Heart left ventricle (tissue), 16 donors: Measurements from ENCODE around the gene PLCXD3. TPM values are rescaled to one million over a fixed set of nuclear protein-coding genes. Genes with fewer than 3 reads are reported as not detected.
"Not testable (repeated sequence)": the region's sequence is repeated elsewhere in the genome, so short reads cannot be mapped to it uniquely, and the experiment has no call there.

Experiments
- ATAC-seq, 4 donors: fragments of 200-7000 bp; cut with Tn5 transposase; one replicate each; pipeline ENCODE4 v1.9.1; 2020 to 2022; ENCODE audit warnings: moderate library complexity in 4 of 4, mild to moderate bottlenecking in 3 of 4, moderate number of reproducible peaks in 1 of 4
- DNase-seq, 5 donors: peaks; one replicate each; pipeline ENCODE4 v3.0.0-alpha.2; 2020
- H3K27ac ChIP-seq, 12 donors: fragments of 200-600 bp; sonication (generic) in 4 of 12; one replicate each; pipeline versions ENCODE4 v1.5.0 to v1.8.0; 2016 to 2022; ENCODE audit warnings: mild to moderate bottlenecking in 2 of 12
- H3K27me3 ChIP-seq, 9 donors: fragments of 200-600 bp; sonication (generic) in 2 of 9; one replicate each; pipeline versions ENCODE4 v1.5.1 to v1.8.0; 2016 to 2022; ENCODE audit warnings: mild to moderate bottlenecking in 3 of 9
- H3K36me3 ChIP-seq, 9 donors: fragments of 200-600 bp; sonication (generic) in 2 of 9; one replicate each; pipeline versions ENCODE4 v1.5.0 to v1.8.0; 2018 to 2022; ENCODE audit warnings: mild to moderate bottlenecking in 2 of 9
- H3K4me1 ChIP-seq, 12 donors: fragments of 200-600 bp; sonication (generic) in 4 of 12; one replicate each; pipeline versions ENCODE4 v1.5.0 to v1.8.0; 2016 to 2022; ENCODE audit warnings: mild to moderate bottlenecking in 3 of 12
- H3K4me3 ChIP-seq, 12 donors: fragments of 200-600 bp; sonication (generic) in 4 of 12; one replicate each; pipeline versions ENCODE4 v1.5.0 to v1.8.0; 2017 to 2022; ENCODE audit warnings: mild to moderate bottlenecking in 9 of 12, moderate library complexity in 4 of 12
- H3K9me3 ChIP-seq, 12 donors: fragments of 200-600 bp; sonication (generic) in 4 of 12; one replicate each; pipeline versions ENCODE4 v1.5.0 to v1.8.0; 2016 to 2022; ENCODE audit warnings: mild to moderate bottlenecking in 1 of 12
- CTCF ChIP-seq, 12 donors: fragments of 200-600 bp; sonication (generic) in 4 of 12; IDR thresholded peaks; one replicate each; pipeline versions ENCODE4 v1.5.0 to v1.8.0; 2018 to 2022; ENCODE audit warnings: antibody characterized with exemption in 12 of 12, mild to moderate bottlenecking in 5 of 12
- POLR2A ChIP-seq, 2 donors: fragments of 450-650 bp; IDR thresholded peaks; one replicate each; pipeline ENCODE4 v1.6.1; 2017; ENCODE audit warnings: antibody characterized with exemption in 2 of 2, mild to moderate bottlenecking in 2 of 2, moderate library complexity in 2 of 2
- WGBS, 4 donors: extraction: QIAGEN DNeasy Blood & Tissue Kit in 2 of 4; methylation state at CpG; one replicate each; pipeline versions ENCODE4 v1.1.5 to v1.1.7; 2013 to 2018; 5-methylcytosine and 5-hydroxymethylcytosine counted together
- intact Hi-C, 10 donors: fragments of 100-400 bp; cut with DNase I; formaldehyde crosslinking; loops; one replicate each; pipeline versions ENCODE4 v1.11.1 to v1.14.2; 2022
- polyA plus RNA-seq, 2 donors: library from polyadenylated mRNA; stranded (reverse); fragments of 200-250 nt; gene quantifications; one replicate each; pipeline ENCODE4 v1.2.3, GENCODE V29; 2013
- total RNA-seq, 9 donors: library from RNA; depleted of rRNA in 2 of 9; stranded (reverse); fragments of >200 nt in 2 of 9; fragmentation: NEBNext Ultra II Directional in 3 of 9; extraction: Animal tissue kit (Norgen Biotek cat#: 25700) in 3 of 9; gene quantifications; one replicate each; pipeline versions ENCODE4 v1.1.0 to v1.2.4, GENCODE V29; 2016 to 2023
- donor health status: ischemic (EF 13 %, LVEDD 7.1; RV severe dilation, severe dysfunction).
- donor health status: healthy with polysubstance abuse.
- donor health status: DM: no; HTN: yes; CAD: no.
- donor health status: DM: no; HTN: no; CAD: no.
- donor health status: ischemic (EF 25% LVEDD 6.9; RV normal size, moderate dysfunction).
- donor health status: ischemic (EF 25% LVEDD 5.7; RV mildly dilated, moderate dysfunction).
- donor health status: healthy.
- donor health status: DM: yes; HTN: yes; CAD: no.
- donor health status: ischemic (EF 35%, LVEDD 5.7; RV mildly dilated, moderate dysfunction).
- donor health status: nonischemic (EF 11% LVEDD 7.7; RV severe dilation, severe dysfunction).
- donor health status: DM: yes; HTN: yes; CAD: no.
- donor health status: PGD.
- donor health status: ischemic (EF 29% LVEDD 5.4; RV normal size, mild dysfunction).
- donor health status: nonischemic (EF 23%, LVEDD 6.1; RV moderate dilation, normal function).

PLCXD3 gene
- total and polyA plus RNA-seq, 11 donors = 30.1 to 107 (median 62.5) TPM

GRCh38 chr5:41503310-41503709 lies 7.1 kb downstream of the PLCXD3 start:
- Histone ChIP-seq H3K27me3 (no peaks in the 10 kb centered on the region), H3K36me3 (no peaks in the 10 kb centered on the region), H3K4me3 (no peak overlapping the region), H3K27ac (no peak overlapping the region), H3K4me1 (peaks cover 0 to 27% (median 6%) of the 10 kb centered on the region in 12 donors), H3K9me3 (no peaks in the 10 kb centered on the region)
- ATAC-seq (no peak), DNase-seq (no peak)
- intact Hi-C loops = loop anchor here in 1 of 10 donors (10.0 kb wide), 1 partner anchor 49 kb away; no protein-coding TSS in a partner anchor
- 57 to 74% (median 63%) methylated on average over 2 of the region's 2 CpGs for WGBS, 4 donors
- TF ChIP-seq POLR2A (IDR thresholded peaks at IDR 0.05) (no peak), CTCF (IDR thresholded peaks at IDR 0.05) (no peak)

- H3K36me3 ChIP-seq, DNase-seq, H3K27ac ChIP-seq, H3K27me3 ChIP-seq, ATAC-seq, intact Hi-C loops, H3K4me3 ChIP-seq, H3K9me3 ChIP-seq: not testable (repeated sequence)
- 88 to 93% (median 89%) methylated on average over 18 to 24 of the region's 24 CpGs for WGBS, 4 donors
- peaks cover 0 to 18% (median 0%) of the 10 kb centered on the region in 12 donors for H3K4me1 ChIP-seq
Observed at GRCh38 chr5:41493490-41494126, 16.8 kb downstream of the PLCXD3 start.

- Histone ChIP-seq H3K4me3 (no peak overlapping the region), H3K9me3 (no peaks in the 10 kb centered on the region), H3K27me3 (no peaks in the 10 kb centered on the region), H3K4me1 (peaks cover 0 to 16% (median 0%) of the 10 kb centered on the region in 12 donors), H3K27ac (peak overlapping the region in 1 of 12 donors; percentile 24), H3K36me3 (no peaks in the 10 kb centered on the region)
- ATAC-seq = peak in 2 of 4 donors; percentile 39 to 55
- WGBS, 4 donors = 34 to 45% (median 40%) methylated on average over 3 of the region's 3 CpGs
- no peak for DNase-seq
- intact Hi-C loops = no loop called here
- TF ChIP-seq POLR2A (IDR thresholded peaks at IDR 0.05) (no peak), CTCF (IDR thresholded peaks at IDR 0.05) (no peak)
Observed at GRCh38 chr5:41485533-41485932, 24.9 kb downstream of the PLCXD3 start.

- intact Hi-C loops = no loop called here
- no peak overlapping the region for H3K4me3 ChIP-seq
- H3K27ac ChIP-seq = no peak overlapping the region
- H3K9me3 ChIP-seq = no peaks in the 10 kb centered on the region
- H3K27me3 ChIP-seq = no peaks in the 10 kb centered on the region
- no peak for TF ChIP-seq POLR2A (IDR thresholded peaks at IDR 0.05)
- TF ChIP-seq CTCF (IDR thresholded peaks at IDR 0.05) = no peak
- peaks cover 0 to 16% (median 3%) of the 10 kb centered on the region in 12 donors for H3K4me1 ChIP-seq
- no peaks in the 10 kb centered on the region for H3K36me3 ChIP-seq
- 59 to 68% (median 62%) methylated on average over 2 of the region's 2 CpGs for WGBS, 4 donors
- ATAC-seq (no peak), DNase-seq (no peak)
Observed at GRCh38 chr5:41482715-41483114, 27.7 kb downstream of the PLCXD3 start.

- no peaks in the 10 kb centered on the region for H3K36me3 ChIP-seq
- TF ChIP-seq POLR2A (IDR thresholded peaks at IDR 0.05) = no peak
- no peak for TF ChIP-seq CTCF (IDR thresholded peaks at IDR 0.05)
- DNase-seq (no peak), ATAC-seq (no peak)
- peaks cover 0 to 16% (median 3%) of the 10 kb centered on the region in 12 donors for H3K4me1 ChIP-seq
- H3K9me3 ChIP-seq = peaks cover 0 to under 1% (median 0%) of the 10 kb centered on the region in 12 donors
- 71 to 74% (median 73%) methylated on average over 6 of the region's 6 CpGs for WGBS, 4 donors
- no peaks in the 10 kb centered on the region for H3K27me3 ChIP-seq
- no peak overlapping the region for H3K27ac ChIP-seq
- no peak overlapping the region for H3K4me3 ChIP-seq
- intact Hi-C loops = no loop called here
Observed at GRCh38 chr5:41482173-41482572, 28.2 kb downstream of the PLCXD3 start.

GRCh38 chr5:41471571-41472208 lies 38.7 kb downstream of the PLCXD3 start:
- ATAC-seq, intact Hi-C loops, DNase-seq, H3K27ac ChIP-seq, H3K4me1 ChIP-seq, H3K4me3 ChIP-seq, H3K27me3 ChIP-seq, H3K36me3 ChIP-seq: not testable (repeated sequence)
- peaks cover 0 to 33% (median 9%) of the 10 kb centered on the region in 12 donors for H3K9me3 ChIP-seq
- WGBS, 4 donors = no CpG with 5 or more reads among the region's 1 CpG
